Ectodermal cell (in vitro differentiated cells): Measurements from ENCODE around the gene FHIT.

Source experiments
- H3K27ac ChIP-seq: 2 replicates; pipeline ENCODE4 v1.7.0; 2013; ENCODE audit warnings: mild to moderate bottlenecking, low read depth, low read length; ENCODE audit not compliant: insufficient read depth, poor library complexity, severe bottlenecking
- H3K27me3 ChIP-seq: 2 replicates; pipeline ENCODE4 v1.7.0; 2013; ENCODE audit warnings: mild to moderate bottlenecking, low read length; ENCODE audit not compliant: insufficient read depth, control insufficient read depth, poor library complexity, severe bottlenecking
- H3K36me3 ChIP-seq: one replicate; pipeline ENCODE4 v1.7.0; 2013; ENCODE audit warnings: low read length; ENCODE audit not compliant: control insufficient read depth, insufficient read depth
- H3K4me1 ChIP-seq: one replicate; pipeline ENCODE4 v1.7.0; 2013; ENCODE audit warnings: low read length; ENCODE audit not compliant: control insufficient read depth, insufficient read depth
- H3K4me3 ChIP-seq: 2 replicates; pipeline ENCODE4 v1.7.0; 2013; ENCODE audit warnings: low read depth, low read length, control low read depth; ENCODE audit not compliant: insufficient read depth
- H3K9me3 ChIP-seq: 2 replicates; pipeline ENCODE4 v1.7.0; 2013; ENCODE audit warnings: mild to moderate bottlenecking, low read length, moderate library complexity; ENCODE audit not compliant: control insufficient read depth
- WGBS, 2 experiments: methylation state at CpG; one replicate each; pipeline ENCODE4 v1.1.7; 2013; ENCODE audit warnings: missing lambda C conversion rate in 2 of 2; 5-methylcytosine and 5-hydroxymethylcytosine counted together

The FHIT gene

DNA sequence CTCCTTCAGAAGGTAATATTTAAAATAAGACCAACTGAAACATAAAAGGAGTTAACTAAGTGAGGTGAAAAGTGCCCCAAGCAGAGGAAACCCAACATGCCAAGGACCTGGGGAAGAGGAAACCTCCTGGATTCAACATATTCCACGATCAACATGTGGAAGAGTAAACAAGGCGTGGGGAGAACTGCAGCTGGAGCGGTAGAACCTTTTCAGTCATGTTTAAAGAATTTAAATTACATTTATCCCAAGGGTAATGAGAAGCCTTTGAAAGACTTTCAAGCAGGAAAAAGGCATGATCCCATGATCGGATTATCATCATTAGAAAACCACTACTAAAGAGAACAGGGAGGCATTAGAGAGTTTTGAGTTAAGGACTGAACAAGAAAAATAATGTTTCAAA lies 330.7 kb downstream of the FHIT start:
- H3K27ac ChIP-seq = no peak overlapping the region
- H3K36me3 ChIP-seq = no peaks in the 10 kb centered on the region
- no peak overlapping the region for H3K4me3 ChIP-seq
- no peaks in the 10 kb centered on the region for H3K9me3 ChIP-seq
- no peaks in the 10 kb centered on the region for H3K27me3 ChIP-seq
- WGBS, 2 experiments = 89 to 92% methylated on average over 2 to 3 of the region's 4 CpGs
- H3K4me1 ChIP-seq = no peaks in the 10 kb centered on the region

- no peaks in the 10 kb centered on the region for H3K36me3 ChIP-seq
- WGBS, 2 experiments = 90 to 96% methylated on average over 2 of the region's 2 CpGs
- no peaks in the 10 kb centered on the region for H3K27me3 ChIP-seq
- H3K9me3 ChIP-seq = peaks cover 2% of the 10 kb centered on the region
- no peak overlapping the region for H3K27ac ChIP-seq
- no peaks in the 10 kb centered on the region for H3K4me1 ChIP-seq
- no peak overlapping the region for H3K4me3 ChIP-seq
Observed at GRCh38 chr3:60919296-60919695, 332.0 kb downstream of the FHIT start.

DNA sequence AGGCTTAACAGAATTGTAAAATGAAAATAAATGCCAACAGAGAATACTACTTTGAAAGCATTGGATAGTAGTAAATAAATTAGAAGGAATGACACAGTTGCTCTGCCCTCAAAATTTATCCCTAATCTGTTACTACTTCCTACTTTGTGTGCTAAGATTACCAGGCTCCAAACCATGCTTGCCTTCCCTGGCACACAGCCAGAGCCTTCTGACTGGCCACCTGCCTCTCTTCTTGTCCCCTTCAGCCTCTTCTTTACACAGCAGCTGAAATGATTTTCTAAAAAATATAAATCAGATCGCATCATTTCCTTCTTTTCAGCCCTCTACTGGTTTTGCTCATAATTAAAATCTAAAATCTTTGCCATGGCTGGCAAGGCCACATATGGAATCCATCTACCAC lies 334.1 kb downstream of the FHIT start:
- WGBS, 2 experiments = 38 to 50% methylated on average over 1 of the region's 1 CpG
- H3K9me3 ChIP-seq = peaks cover 2% of the 10 kb centered on the region
- H3K36me3 ChIP-seq = no peaks in the 10 kb centered on the region
- no peaks in the 10 kb centered on the region for H3K4me1 ChIP-seq
- H3K27ac ChIP-seq = no peak overlapping the region
- H3K27me3 ChIP-seq = no peaks in the 10 kb centered on the region
- no peak overlapping the region for H3K4me3 ChIP-seq

DNA sequence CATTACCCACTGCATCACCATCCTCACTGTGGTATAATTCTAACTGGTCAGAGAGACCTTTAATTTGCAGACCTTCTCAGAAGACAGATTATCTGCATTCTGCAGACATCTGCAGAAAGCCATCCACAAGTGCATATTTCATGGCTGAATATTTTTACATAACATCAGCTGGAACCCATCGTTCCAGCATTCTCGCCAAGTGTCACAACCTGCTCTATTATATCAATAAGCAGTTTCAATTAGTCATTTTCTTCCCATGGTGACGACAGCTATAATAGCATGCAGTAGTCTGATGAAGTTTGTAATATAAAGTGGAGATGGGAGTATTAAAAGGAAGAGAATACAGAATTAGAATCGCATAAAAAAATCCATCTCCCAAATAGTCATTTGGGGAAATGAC lies 334.7 kb downstream of the FHIT start:
- no peak overlapping the region for H3K4me3 ChIP-seq
- WGBS, 2 experiments = 100% methylated on average over 2 to 4 of the region's 4 CpGs

GRCh38 chr3:60913474-60913873 lies 337.8 kb downstream of the FHIT start:
- H3K27ac ChIP-seq = no peak overlapping the region
- WGBS, 2 experiments = 93 to 100% methylated on average over 1 of the region's 1 CpG
- H3K4me3 ChIP-seq = no peak overlapping the region
- H3K9me3 ChIP-seq = peaks cover 2% of the 10 kb centered on the region
- no peaks in the 10 kb centered on the region for H3K4me1 ChIP-seq
- H3K27me3 ChIP-seq = no peaks in the 10 kb centered on the region
- no peaks in the 10 kb centered on the region for H3K36me3 ChIP-seq

More for the DNA sequence above, 334.7 kb downstream of the FHIT start:
- Histone ChIP-seq H3K36me3 (no peaks in the 10 kb centered on the region), H3K9me3 (peaks cover 2% of the 10 kb centered on the region), H3K27ac (no peak overlapping the region), H3K27me3 (no peaks in the 10 kb centered on the region), H3K4me1 (no peaks in the 10 kb centered on the region)

GRCh38 chr3:60912876-60913275 lies 338.4 kb downstream of the FHIT start:
- no peak overlapping the region for H3K4me3 ChIP-seq
- no peak overlapping the region for H3K27ac ChIP-seq
- peaks cover 2% of the 10 kb centered on the region for H3K9me3 ChIP-seq
- no peaks in the 10 kb centered on the region for H3K36me3 ChIP-seq
- H3K4me1 ChIP-seq = no peaks in the 10 kb centered on the region
- WGBS, 2 experiments = 67 to 88% methylated on average over 1 of the region's 1 CpG
- H3K27me3 ChIP-seq = no peaks in the 10 kb centered on the region

DNA sequence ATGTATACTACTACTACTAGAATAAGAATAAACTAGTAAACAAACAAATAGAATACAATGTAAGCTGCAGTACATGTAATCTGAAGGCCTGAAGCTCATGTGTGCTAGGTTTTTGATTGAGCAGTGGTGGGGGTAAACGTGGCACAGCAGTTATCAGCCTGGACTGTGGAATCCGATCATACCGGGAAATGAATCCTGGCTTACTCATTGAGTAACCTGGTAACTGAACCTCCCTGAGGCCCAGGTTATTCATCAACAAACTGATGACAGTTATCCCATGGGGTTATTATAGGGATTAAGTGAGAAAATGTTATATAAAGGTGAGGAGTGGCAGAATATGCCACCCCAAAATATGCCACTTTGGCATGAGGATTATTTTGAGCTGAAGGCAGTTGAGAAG lies 339.1 kb downstream of the FHIT start:
- no peak overlapping the region for H3K4me3 ChIP-seq
- no peaks in the 10 kb centered on the region for H3K4me1 ChIP-seq
- H3K9me3 ChIP-seq = peaks cover 2% of the 10 kb centered on the region
- WGBS, 2 experiments = 89 to 96% methylated on average over 3 of the region's 3 CpGs
- no peaks in the 10 kb centered on the region for H3K27me3 ChIP-seq
- no peaks in the 10 kb centered on the region for H3K36me3 ChIP-seq
- H3K27ac ChIP-seq = no peak overlapping the region

GRCh38 chr3:60909526-60909925 lies 341.7 kb downstream of the FHIT start:
- no peaks in the 10 kb centered on the region for H3K27me3 ChIP-seq
- H3K27ac ChIP-seq = no peak overlapping the region
- H3K4me1 ChIP-seq = no peaks in the 10 kb centered on the region
- H3K36me3 ChIP-seq = no peaks in the 10 kb centered on the region
- WGBS, 2 experiments = 93 to 100% methylated on average over 2 of the region's 2 CpGs
- no peak overlapping the region for H3K4me3 ChIP-seq
- H3K9me3 ChIP-seq = no peaks in the 10 kb centered on the region

DNA sequence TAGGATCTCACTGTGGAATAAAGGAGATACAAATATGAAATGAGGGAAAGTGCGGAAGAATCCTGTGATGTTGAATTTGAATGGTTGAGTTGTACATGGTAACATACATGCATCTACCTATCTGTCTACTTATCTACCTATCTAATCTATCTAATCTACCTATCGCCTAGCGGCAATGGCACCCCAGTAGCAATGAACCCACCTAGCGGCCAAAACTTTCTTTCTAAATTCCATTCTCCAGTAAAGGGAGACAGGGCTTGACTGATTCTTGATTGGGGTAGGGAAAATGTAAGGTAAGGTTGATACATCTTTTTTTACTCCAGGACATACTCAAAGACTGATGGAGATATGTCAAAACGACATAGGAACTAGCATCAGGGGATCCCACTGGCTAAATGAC lies 345.0 kb downstream of the FHIT start:
- no peaks in the 10 kb centered on the region for H3K36me3 ChIP-seq
- H3K27me3 ChIP-seq = no peaks in the 10 kb centered on the region
- no peaks in the 10 kb centered on the region for H3K4me1 ChIP-seq
- no peak overlapping the region for H3K4me3 ChIP-seq
- WGBS, 2 experiments = 96 to 100% methylated on average over 4 to 5 of the region's 5 CpGs
- no peaks in the 10 kb centered on the region for H3K9me3 ChIP-seq
- no peak overlapping the region for H3K27ac ChIP-seq

DNA sequence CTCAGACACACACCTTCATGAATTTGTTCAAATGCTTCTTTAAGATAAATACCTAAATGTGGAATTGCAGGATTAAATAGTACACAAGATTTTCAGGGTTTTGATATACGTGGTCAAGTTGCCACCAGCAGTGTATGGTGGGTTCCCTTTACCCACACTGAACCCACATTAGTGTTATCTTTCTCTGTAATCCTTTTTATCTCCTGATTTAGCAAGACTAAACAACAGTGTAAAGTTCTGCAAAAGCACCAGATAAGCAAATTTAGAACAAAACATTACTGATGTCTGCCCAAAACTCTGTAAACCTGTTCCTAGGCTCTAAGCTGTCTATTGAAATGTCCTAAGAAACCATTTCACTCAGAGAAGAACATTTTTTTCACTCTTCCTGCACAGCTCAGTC lies 352.9 kb downstream of the FHIT start:
- H3K27ac ChIP-seq = no peak overlapping the region
- H3K9me3 ChIP-seq = no peaks in the 10 kb centered on the region
- H3K27me3 ChIP-seq = no peaks in the 10 kb centered on the region
- WGBS, 2 experiments = 91 to 94% methylated on average over 1 of the region's 1 CpG
- H3K4me3 ChIP-seq = no peak overlapping the region
- no peaks in the 10 kb centered on the region for H3K36me3 ChIP-seq
- H3K4me1 ChIP-seq = peaks cover 15% of the 10 kb centered on the region

DNA sequence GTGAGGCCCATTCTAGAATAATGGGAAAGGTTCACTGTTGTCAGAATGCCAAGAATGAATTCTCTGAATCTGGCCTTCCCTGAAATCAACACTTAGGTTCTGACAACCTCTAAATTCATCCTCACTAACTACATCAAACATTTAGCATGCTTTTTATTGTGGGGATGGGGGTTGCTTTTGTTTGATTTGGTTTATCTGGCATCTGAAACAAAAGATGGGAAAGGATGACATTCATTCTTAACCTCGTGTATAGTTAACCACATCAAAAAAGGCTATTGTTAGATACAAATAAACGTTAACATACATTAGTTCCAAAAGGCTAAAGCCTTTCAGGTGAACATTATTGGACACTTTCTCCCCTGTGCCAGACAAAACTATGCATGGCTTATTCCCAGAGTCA lies 357.3 kb downstream of the FHIT start:
- H3K27ac ChIP-seq = no peak overlapping the region
- WGBS, 2 experiments = 92 to 95% methylated on average over 2 of the region's 2 CpGs

More for the DNA sequence above, 357.3 kb downstream of the FHIT start:
- Histone ChIP-seq H3K4me1 (peaks cover 15% of the 10 kb centered on the region), H3K9me3 (no peaks in the 10 kb centered on the region), H3K4me3 (no peak overlapping the region), H3K27me3 (no peaks in the 10 kb centered on the region), H3K36me3 (no peaks in the 10 kb centered on the region)
